CD4-positive, alpha-beta T cell treated with Interleukin-17A for 1 hour (primary cell): Measurements from ENCODE around the gene DYNC1I1.
A peak's percentile ranks its signal among the peaks of the same experiment; 100 is the strongest.
"Not testable (repeated sequence)": the region's sequence is repeated elsewhere in the genome, so short reads cannot be mapped to it uniquely, and the experiment has no call there.

Source experiments
- DNase-seq: peaks from one replicate; pipeline ENCODE4 v3.0.0-alpha.2; 2020

DYNC1I1 gene

DNA sequence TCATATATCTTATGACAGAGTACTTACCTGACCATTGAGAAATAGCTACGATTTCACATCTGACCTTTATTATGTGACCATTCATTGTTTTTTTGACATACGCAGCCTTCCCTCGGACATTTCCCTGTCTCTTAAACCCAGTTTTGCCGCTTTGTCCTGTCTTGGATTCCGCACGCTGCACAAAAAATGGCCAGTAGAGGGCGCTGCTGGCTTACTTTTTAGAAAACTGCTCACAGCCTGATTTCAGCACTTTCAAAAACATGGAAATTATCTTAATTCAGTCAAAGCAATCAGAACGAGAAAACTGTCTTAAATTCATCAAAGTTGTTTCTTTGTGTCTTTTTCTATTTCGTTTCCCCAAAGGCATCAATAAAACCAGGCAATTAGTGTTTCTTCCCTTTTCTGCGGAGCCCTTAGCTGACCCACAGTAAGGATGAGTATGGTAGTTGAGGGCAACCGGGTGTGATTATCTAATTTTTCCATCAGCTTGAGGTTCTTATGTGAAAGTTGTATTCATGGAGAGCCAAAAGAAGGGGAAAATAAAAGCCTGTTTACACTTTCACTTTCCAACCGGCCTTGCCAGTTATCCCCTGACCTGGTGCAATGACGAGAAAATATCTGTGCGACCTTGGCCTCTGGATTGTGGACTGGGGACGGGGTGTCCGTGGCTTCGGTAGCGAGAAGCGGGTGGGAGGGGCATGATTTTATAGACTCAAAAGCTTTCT lies 144.4 kb downstream of the DYNC1I1 start:
- DNase-seq: peak; percentile 69

DNA sequence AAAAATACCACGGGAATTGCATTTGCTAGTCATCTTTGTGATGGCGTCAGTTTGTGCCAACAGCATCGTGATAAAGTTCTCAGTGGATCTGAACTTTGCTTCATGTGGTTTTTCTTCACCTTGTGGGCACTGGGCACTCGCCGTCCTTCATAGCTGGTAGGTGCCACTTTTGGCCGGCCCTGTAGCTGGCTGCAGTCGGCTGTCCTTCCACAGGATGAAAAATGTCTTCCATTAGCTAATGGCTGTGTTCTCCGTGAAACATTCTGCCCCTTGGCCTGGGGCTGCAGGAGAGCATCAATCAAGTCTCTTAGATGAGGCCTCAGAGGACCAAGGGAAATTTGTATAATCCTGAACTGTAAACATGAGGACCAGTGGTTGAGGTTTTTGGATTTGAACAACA lies 145.3 kb downstream of the DYNC1I1 start:
- no peak for DNase-seq

DNA sequence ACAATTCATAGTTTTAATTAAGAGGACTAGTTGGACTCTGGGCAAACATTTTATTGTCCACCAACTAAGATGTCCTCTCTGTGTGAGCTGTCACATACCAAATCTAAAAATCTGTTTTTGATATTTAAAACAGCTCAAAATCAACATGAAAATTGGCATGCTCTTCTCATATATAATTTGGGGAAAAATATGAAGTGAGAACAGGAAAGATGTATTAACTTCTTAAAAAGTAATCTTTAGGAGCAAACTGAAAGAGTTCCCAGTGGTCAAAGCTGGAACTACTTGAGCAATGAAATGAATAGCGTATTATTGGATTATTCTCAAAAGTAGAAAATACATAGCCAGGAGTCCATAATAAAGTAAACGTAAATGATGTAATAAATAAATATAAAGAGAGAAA lies 147.2 kb downstream of the DYNC1I1 start:
- no peak for DNase-seq

DNA sequence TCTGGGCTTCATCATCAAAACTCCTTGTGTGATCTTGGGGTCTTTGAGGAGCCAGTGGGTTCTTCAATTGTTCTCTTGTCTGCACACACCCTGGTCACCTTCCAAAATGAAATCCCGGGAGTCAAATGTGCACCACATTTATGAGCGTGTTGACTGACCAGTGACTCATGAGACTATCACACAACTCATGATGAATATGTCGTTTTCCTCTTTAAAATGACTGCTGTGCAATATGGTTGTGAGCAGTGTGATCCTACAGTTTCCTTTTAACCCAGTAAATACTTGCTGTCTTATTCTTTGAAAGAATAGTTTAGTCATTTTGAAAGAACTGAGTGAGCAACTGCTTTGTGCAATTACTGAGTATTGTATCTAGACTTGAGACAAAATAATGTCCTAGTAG lies 149.2 kb downstream of the DYNC1I1 start:
- DNase-seq: no peak

DNA sequence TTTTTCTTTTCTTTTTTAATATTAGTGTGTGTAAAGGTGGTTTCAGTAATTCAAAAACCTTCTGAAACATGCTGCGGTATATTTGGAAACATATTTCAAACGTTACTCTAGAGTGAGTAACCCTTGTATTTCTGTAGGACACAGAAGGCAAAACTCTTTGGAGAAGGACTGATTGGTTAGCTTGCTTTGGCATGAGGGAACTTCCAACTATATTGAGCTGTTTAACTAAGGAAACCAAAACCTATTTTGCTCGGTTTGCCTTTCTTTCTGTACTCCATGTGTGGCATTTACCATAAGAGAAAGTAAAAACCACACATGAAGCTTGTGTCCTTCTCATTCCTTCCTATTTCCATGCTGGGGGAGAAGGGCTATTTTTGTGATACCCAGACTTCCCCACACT lies 149.8 kb downstream of the DYNC1I1 start:
- no peak for DNase-seq

DNA sequence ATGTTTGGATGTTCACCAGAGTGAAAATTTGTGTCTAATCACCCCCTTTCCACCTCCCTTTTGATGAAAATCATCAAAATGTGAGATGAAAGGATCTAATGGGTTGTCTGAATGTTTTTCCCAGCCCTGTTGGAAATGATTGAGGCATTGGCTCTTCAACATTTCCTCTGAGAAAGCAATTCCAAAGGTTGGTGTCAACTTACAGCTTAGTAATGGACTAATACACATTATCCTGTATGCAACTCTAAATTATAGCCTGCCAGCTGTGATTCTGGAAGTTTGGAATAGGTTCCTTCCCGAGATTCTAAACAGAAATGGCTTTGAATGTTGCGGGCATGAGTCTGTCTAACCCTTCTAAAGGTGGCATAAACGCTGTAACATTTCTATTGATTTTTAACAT lies 152.9 kb downstream of the DYNC1I1 start:
- DNase-seq: no peak

DNA sequence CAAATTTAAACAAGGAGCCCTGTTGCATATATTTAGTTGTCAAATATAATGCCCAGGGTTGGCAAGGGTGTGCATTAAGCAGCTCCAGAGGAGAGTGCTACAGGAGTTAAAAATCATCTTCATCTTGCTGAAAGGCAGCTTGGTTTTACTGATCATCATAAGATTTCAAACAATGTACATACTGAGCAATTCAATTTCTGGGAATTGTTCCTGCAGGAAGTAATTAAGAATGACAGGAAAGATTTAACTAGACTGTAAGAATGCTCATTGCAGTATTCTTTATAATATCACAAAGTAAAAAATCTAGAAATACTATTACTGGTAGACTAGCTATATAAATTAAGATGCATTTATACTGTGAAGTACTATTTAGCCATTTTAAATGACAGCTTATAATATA lies 153.6 kb downstream of the DYNC1I1 start:
- no peak for DNase-seq

DNA sequence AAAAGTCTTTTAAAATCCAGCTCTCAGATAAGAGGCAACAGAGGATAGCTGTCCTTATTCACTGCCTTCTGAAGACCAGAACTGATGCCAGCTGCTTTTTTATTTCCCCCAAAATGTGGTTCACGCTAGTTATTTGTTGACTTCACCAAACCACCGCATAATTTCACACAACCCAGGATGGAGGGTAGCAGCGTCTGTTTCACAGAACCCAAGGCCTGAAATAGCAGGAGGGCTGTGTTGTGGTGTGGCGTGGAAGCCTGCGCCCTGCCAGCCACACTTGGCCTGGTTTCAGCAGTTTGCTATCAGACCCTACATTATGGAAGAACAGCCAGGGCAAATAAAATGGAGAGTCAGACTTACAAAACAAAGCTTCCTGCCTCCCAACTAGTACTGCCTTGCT lies 155.4 kb downstream of the DYNC1I1 start:
- DNase-seq: no peak

DNA sequence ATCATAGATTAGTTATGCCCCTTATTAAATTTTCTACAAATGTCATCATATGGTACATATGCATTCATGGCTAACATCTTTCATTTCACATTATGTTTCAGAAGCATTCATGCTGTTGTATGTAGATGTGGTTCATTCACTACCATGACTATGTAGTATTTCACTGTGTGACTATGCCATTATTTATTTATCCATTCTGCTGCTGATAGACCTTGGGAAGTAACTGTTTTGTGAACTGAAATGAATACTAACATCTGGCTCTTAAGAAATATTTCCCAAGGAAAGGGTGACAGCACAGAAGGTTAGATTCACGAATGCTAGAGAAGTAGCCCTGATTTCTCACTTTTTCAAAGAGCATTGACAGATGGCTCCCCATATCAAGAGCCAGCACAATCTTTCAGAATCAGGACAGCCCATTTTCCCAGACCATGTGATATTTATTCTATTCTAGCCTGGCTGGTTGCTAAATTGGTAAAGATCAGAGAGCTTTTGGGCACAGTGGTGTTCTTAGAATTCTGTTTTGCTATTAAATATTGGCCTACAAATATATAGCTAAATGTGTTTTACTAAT lies 157.4 kb downstream of the DYNC1I1 start:
- DNase-seq: no peak

DNA sequence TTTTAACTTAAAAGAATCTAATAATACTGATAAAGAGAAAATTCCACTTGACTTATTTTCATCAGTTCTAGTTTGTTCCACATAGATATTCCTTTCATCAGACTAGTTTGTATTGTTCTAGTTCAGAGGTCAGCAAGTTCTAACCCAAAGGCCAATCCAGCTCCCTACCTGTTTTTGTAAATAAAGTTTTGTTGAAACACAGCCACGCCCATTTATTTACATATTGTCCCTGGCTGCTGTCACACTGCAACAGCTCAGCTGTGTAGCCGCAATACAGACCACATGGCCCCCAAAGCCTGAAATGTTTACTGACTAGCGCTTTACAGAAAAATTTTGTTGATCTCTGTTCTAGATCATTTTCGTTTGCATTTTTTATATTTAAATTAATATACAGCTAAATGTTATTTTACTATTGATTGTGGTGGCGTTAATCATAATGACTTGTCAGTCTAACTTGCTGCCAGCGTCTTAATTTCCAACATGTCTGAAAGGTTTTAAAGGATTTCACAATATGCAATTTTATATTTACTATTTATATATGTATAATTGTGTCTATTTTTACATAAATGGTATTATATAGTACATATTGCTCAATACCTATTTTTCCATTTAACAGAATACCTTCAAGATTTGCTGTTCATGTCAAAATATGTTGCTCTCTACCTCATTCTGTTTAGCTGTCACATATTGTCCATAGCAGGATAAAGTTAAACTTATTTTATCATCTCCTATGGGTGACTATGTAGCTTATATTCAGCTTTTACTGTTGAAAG lies 159.3 kb downstream of the DYNC1I1 start:
- DNase-seq: no peak

DNA sequence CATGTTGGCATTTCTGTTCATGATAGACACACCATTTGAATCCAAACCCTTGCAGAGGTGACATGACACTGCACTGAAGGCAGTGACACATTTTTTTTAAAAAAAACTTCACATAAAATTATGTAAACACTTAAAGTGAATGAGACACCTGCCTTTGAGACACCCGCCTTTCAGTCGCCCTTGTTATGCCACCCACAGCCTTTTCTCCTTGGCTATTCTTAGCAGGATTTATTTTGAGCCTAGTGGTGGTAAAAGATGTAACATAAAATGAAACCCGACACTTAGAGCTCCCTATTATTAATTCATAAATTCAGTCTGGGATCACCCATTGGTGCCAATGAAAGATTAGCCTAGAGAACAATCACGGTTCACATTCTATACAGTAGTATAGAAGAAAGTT lies 161.3 kb downstream of the DYNC1I1 start:
- DNase-seq: no peak

DNA sequence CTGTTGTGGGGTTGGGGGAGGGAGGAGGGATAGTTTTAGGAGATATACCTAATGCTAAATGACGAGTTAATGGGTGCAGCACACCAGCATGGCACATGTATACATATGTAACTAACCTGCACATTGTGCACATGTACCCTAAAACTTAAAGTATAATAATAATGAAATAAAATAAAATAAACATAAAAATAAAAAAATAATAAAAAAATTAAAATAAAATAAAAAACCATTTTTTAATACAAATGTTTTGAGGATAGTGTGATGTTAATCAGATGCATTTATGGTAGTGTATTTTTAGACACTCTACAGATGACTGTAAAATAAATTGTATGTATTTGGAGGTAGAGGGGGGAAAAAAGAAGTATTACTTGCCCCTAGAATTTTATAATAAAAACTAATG lies 172.5 kb downstream of the DYNC1I1 start:
- not testable (repeated sequence) for DNase-seq

DNA sequence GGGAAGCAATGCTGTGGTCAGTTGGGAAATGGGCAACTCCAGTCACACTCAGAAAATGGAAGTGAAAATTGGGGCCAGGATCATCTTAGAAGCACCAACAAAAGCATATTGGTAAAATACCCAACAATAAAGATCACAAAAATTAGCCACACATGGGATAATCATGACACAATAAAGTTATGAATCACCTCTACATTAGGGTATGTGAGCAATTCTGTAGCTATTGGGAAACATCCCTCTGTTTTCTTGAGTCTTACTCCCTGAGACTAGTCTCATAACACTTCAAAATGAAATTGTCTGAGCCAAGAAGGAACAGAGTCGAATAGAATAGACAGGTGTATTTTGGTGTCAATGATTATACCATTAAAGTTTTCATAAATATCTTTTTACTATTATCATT lies 178.3 kb downstream of the DYNC1I1 start:
- no peak for DNase-seq

DNA sequence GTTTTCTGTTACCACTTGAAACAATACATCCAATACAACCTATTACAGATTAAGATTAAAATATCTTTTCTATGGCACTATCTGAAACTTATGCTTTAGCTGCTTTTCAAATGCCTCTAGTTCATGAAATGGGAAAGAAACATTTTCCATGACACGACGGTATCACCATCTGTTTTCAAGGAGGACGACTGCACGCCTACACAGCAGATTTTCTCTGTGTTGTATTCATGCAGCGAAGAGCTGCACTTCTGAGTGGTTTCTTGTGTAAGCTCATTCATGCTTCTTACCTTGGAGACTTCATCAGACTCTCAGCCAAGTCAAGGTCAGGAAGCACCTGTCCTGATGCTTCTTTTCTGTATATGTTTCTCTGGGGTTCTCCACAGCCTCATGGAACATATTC lies 179.2 kb downstream of the DYNC1I1 start:
- DNase-seq: no peak

DNA sequence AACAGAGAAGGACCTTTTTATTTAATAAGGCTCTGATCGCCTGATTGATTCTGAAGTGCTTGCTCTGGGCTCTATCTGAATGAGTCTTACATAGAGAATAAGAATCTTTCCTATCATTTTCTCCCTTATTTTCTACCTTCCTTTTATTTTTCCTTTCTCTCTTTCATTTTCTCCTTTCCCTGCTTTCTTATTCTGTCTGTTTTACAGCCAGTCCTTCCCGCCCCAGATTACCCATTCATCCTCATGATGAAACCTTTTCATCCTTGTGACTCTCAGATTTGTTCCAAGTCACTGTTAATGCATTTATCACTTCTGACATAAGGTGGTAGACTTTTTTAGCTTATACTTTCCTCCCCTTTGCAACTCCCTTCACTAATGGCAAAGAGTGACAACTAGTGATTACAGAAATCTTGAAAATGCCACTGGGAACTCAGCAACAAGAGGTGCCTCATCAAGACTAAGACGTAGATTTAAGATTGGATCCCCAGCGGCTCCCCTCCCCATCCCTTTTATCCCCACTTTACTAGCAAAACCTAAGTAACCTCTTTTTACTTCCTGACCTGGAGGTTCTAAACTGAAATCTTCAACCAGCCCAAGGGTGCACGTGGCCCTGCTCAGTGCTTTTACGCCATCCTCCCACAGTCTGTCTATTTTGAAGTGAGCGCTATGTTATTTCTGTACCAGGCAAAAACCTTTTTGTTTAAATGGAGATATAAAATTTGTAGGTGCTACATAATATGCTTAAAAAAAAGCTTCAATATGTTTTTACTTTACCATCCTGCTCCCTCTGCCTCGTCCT lies 179.8 kb downstream of the DYNC1I1 start:
- no peak for DNase-seq

DNA sequence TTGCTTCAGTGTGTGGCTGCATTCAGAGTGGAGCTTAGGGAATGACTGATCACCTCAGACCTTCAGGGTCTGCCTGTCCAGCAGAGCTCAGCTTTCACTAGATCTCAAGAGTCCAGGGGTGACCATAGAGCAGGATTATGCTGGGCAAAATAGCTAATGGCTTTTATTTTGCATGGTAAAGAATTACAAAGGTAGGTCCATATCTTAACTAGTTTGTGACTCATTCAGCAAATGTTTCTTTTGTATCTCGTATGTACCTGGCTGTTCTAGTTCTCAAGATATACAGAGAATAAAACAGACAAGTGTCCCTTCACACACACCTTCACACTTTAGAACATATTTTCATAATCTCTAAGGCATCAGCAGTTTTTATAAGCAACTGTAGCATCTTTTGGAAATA lies 180.5 kb downstream of the DYNC1I1 start:
- DNase-seq: no peak

DNA sequence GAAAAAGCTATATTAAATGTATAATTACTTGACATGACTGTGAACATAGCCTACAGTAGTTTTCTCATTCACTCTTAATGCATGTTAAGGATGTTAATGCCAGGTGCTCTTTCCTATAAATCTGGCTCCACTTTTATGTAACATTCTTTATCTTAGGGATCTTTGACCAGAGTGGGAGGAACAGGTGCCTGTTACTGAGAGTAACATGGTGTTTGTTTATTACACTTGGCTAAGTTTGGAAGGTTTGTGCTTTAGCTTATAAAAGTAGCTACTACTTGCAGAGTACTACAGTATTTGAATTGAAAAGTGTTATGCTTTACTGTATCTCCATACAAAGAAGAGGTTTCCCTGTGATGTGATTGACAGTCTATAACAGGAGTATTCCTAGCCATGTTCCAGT lies 183.4 kb downstream of the DYNC1I1 start:
- DNase-seq: no peak

DNA sequence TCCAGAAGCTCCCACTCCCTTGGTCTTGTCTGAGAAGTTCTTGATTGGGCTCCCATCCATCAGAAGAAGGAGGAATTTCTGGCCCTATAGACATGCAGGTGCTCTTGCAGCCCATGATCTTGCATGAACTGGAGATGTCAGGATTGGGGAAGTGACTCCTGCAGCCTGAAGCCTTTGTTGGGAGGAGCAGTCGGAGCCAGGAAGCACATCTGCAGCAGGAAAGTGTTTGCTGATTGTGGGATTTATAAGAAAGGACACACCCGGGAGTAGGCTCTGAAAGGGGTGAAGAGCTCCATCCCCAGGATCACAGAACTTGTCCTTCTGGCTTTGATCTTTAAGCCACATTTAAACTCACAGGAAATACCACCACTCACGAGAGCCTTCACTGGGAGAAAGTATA lies 185.2 kb downstream of the DYNC1I1 start:
- no peak for DNase-seq

DNA sequence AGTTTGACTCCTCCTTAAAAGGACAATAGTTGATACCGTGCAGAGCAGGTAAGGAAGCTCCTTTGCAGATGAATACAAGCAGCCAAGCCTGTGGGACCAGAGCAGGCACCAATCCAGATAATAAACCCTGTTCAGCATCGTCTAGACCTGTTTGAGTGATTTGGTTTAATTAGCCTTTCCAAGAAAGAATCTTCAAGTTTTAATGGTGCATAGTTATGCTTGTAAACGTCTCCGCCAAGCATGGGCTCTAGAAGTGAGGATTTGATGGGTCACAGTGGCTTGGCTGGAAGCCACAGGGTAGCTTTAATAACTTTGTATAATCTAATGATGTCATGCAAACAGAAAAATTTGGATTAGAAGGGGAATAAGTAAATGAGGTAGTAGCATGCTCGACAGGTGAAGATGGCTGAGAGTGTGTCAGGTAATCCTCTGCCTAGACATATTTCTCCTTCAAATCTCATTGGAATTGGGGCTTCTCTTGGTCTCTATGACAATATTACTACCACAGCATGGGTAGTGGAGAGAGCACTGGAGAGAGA lies 188.4 kb downstream of the DYNC1I1 start:
- DNase-seq: no peak

DNA sequence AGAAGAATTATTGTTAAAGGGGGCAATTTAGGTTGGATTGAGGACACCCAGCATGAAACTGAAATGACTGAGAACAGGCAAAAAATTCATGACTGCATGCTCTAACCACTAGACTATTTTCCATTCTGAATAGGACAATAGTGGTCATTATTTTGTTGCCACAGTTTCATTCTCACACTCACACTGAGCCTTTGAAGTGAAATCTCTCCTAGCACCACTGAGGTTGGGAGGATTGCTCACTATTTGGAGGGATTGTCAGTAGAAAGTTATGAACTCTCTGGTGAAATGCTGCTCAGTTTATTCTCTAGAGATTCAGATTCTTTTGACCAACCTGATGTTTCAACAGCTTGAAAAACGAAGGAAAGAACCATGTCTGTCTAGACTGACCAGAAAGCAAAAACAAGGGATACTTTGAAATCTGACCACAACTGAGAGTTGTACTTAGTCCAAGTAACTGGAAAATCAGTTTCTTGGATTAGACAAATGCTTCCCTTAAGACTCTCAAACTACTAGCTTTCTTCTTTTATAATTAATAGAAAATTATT lies 191.2 kb downstream of the DYNC1I1 start:
- no peak for DNase-seq

DNA sequence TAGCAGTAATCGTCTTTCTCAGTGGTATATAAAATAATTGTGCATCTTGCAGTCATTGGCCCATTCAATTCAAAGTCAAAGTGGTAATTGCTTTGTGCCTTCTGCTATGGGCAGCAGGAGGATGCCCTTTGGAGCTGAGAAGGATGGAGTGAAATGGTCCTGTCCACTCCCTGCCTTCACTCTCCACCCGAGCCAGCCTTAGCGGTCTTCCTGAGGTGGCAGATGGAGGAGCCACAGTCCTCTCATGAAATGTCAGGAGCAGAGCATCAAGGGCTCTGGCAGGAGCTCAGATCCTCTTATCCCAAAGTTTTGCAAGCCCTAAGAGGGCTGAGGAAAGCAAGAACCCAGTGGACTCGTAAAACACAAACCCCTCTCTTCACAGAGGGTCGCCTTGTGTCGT lies 199.4 kb downstream of the DYNC1I1 start:
- no peak for DNase-seq

DNA sequence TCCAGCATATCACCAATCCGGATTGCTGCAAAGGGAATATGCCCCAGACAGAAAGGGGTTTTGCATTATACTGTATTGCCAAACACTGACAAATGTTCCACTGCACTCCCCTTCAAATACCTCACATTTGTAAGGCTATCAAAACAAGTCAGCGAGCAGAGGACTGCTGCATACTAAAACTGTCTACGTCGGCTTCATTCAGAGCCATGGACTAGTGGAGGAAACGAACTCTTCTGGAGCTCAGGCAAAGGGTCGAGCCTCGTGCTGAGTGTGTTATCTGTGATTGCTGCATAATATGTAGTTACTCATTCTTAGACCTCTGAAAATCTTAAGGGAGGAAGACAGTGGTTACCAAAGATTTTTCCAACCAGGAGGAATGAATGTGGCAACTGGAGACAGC lies 200.2 kb downstream of the DYNC1I1 start:
- DNase-seq: no peak

DNA sequence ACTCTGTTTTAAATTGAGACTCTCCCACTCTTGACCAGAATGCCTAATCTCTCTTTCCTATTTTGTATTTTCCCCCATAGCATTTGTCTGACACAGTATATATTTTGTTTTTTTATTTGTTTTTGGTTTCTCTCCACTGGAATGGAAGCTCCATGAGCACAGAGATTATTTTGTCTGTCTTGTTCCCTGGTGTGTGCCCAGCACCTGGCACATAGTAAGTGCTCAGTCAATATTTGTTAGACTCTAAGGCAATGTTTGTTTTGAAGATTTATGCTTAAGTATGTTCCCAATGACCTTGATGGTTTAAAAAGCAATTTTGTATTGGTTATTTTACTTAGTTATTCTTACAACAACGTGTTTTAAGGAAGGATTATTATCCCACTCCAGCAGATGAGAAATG lies 201.8 kb downstream of the DYNC1I1 start:
- DNase-seq: no peak
